ENCODE results near the gene NAGLU.

DNA sequence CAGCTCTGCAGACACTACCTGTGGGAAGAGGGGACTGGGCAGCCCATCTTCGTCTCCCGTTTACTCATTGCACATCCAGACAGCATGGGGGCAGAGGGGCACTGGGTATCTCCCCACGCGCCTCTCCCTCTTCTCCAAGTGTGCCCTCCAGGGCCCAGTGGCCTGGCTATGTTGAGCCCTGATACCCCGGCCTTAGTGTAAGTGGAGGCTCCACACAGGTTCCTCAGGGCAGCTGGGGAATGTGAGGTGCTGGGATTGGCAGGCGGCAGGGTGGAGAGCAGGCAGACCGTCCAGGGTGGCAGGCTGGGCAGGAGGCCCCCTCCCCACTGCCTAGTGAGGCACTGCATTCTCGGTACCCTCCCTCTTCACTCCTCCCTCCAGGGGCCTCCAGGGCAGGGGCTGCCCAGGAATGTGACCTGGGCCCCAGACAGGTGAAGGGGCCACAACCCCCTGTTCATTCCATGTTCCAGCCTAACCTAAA is 13.2 kb upstream of the NAGLU start:
- TF ChIP-seq, protein P1, sequence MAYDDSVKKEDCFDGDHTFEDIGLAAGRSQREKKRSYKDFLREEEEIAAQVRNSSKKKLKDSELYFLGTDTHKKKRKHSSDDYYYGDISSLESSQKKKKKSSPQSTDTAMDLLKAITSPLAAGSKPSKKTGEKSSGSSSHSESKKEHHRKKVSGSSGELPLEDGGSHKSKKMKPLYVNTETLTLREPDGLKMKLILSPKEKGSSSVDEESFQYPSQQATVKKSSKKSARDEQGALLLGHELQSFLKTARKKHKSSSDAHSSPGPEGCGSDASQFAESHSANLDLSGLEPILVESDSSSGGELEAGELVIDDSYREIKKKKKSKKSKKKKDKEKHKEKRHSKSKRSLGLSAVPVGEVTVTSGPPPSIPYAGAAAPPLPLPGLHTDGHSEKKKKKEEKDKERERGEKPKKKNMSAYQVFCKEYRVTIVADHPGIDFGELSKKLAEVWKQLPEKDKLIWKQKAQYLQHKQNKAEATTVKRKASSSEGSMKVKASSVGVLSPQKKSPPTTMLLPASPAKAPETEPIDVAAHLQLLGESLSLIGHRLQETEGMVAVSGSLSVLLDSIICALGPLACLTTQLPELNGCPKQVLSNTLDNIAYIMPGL (CRISPR knock-in tag; IDR thresholded peaks at IDR 0.05; ENCODE audit: borderline replicate concordance) = no peak
- no peak for TF ChIP-seq CBX8 (IDR thresholded peaks at IDR 0.05)
- TF ChIP-seq, protein P2, sequence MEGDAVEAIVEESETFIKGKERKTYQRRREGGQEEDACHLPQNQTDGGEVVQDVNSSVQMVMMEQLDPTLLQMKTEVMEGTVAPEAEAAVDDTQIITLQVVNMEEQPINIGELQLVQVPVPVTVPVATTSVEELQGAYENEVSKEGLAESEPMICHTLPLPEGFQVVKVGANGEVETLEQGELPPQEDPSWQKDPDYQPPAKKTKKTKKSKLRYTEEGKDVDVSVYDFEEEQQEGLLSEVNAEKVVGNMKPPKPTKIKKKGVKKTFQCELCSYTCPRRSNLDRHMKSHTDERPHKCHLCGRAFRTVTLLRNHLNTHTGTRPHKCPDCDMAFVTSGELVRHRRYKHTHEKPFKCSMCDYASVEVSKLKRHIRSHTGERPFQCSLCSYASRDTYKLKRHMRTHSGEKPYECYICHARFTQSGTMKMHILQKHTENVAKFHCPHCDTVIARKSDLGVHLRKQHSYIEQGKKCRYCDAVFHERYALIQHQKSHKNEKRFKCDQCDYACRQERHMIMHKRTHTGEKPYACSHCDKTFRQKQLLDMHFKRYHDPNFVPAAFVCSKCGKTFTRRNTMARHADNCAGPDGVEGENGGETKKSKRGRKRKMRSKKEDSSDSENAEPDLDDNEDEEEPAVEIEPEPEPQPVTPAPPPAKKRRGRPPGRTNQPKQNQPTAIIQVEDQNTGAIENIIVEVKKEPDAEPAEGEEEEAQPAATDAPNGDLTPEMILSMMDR (IDR thresholded peaks at IDR 0.05) = no peak
- no peak for TF ChIP-seq CEBPB (IDR thresholded peaks at IDR 0.05)
- no peak for TF ChIP-seq EP300 (IDR thresholded peaks at IDR 0.05)
- TF ChIP-seq, protein P3, sequence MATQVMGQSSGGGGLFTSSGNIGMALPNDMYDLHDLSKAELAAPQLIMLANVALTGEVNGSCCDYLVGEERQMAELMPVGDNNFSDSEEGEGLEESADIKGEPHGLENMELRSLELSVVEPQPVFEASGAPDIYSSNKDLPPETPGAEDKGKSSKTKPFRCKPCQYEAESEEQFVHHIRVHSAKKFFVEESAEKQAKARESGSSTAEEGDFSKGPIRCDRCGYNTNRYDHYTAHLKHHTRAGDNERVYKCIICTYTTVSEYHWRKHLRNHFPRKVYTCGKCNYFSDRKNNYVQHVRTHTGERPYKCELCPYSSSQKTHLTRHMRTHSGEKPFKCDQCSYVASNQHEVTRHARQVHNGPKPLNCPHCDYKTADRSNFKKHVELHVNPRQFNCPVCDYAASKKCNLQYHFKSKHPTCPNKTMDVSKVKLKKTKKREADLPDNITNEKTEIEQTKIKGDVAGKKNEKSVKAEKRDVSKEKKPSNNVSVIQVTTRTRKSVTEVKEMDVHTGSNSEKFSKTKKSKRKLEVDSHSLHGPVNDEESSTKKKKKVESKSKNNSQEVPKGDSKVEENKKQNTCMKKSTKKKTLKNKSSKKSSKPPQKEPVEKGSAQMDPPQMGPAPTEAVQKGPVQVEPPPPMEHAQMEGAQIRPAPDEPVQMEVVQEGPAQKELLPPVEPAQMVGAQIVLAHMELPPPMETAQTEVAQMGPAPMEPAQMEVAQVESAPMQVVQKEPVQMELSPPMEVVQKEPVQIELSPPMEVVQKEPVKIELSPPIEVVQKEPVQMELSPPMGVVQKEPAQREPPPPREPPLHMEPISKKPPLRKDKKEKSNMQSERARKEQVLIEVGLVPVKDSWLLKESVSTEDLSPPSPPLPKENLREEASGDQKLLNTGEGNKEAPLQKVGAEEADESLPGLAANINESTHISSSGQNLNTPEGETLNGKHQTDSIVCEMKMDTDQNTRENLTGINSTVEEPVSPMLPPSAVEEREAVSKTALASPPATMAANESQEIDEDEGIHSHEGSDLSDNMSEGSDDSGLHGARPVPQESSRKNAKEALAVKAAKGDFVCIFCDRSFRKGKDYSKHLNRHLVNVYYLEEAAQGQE (IDR thresholded peaks at IDR 0.05) = no peak
- TF ChIP-seq RAD21 (conservative IDR thresholded peaks at IDR 0.05 in 1 of 2, IDR thresholded peaks at IDR 0.05 in 1 of 2) = no peak
- no peak for TF ChIP-seq POLR2A (IDR thresholded peaks at IDR 0.05; ENCODE audit: low read length)
- no peak for TF ChIP-seq MAZ (IDR thresholded peaks at IDR 0.05; ENCODE audit: borderline replicate concordance, low read depth, low read length)
- no peak for TF ChIP-seq HDAC2 (IDR thresholded peaks at IDR 0.05)
- TF ChIP-seq KDM1A (IDR thresholded peaks at IDR 0.05; ENCODE audit: low read depth) = no peak
- TF ChIP-seq TP53 (CRISPR knock-in tag; IDR thresholded peaks at IDR 0.05) = no peak
- TF ChIP-seq, protein P4, sequence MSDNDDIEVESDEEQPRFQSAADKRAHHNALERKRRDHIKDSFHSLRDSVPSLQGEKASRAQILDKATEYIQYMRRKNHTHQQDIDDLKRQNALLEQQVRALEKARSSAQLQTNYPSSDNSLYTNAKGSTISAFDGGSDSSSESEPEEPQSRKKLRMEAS (IDR thresholded peaks at IDR 0.05) = no peak

All from A549 (cell line).